GM21447 (cell line): Measurements from ENCODE around the gene FOXA3.

Experiments used
- ATAC-seq: cut with Tn5 transposase; IDR thresholded peaks from one replicate; pipeline ENCODE4 v1.9.1; 2021; ENCODE audit not compliant: unreplicated experiment

FOXA3 gene

GRCh38 chr19:45917421-45918091 lies 53.4 kb downstream of the FOXA3 start:
- no peak for ATAC-seq

GRCh38 chr19:45918721-45919120 lies 54.6 kb downstream of the FOXA3 start:
- ATAC-seq, result no peak

- ATAC-seq, result no peak
Measured at GRCh38 chr19:45919678-45920077, 55.6 kb downstream of the FOXA3 start.

GRCh38 chr19:45920458-45920857 lies 56.3 kb downstream of the FOXA3 start:
- no peak for ATAC-seq

GRCh38 chr19:45922281-45922680 lies 58.2 kb downstream of the FOXA3 start:
- no peak for ATAC-seq
